GM18508 (cell line): ENCODE results near the gene NR2F6.
"Not testable (repeated sequence)": the region's sequence is repeated elsewhere in the genome, so short reads cannot be mapped to it uniquely, and the experiment has no call there.

Experiments used
- ATAC-seq: cut with Tn5 transposase; IDR thresholded peaks from one replicate; pipeline ENCODE4 v1.9.1; 2021; ENCODE audit warnings: moderate number of reproducible peaks; ENCODE audit not compliant: insufficient read depth, unreplicated experiment

NR2F6 gene

DNA sequence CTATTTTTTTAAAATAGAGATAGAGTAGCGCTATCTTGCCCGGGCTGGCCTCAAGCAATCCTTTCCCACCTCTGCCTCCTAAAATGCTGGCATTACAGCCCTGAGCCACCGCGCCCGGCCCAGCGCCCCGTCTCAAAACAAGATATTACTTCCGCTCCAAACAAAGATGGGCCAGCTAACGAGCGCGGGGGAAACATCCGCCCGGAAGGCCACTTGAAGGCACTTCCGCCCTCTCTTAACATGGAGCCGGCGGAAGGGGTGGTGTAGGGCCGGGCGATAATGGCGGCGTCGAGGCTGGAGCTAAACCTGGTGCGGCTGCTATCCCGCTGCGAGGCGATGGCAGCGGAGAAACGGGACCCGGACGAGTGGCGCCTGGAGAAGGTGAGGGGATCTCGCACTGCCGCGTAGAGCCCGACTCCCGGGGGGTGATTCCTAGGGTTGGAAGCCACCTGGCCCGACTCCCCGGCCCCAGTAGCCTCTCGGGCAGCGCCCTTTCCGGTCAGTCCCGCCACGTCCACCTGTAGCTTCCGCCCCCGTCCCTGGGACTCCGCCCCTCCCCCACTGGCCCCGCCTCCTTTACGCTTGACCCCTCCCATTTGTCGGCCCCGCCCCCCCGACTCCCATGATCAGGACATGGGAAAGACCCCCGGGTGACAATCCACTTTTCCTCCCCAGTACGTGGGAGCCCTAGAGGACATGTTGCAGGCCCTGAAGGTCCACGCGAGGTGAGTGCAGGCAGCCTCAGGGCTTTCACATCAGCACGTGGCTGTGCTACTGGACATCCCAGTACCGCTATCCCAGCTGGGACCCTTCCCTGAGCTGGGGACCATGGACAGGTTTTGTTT lies 30.4 kb downstream of the NR2F6 start, which contains the start of gene USE1:
Gene USE1 (plus strand): TSS at position 231 of the 845 bp plus-strand sequence. CDS start 49 bp downstream, at position 280.
- ATAC-seq, result no peak

DNA sequence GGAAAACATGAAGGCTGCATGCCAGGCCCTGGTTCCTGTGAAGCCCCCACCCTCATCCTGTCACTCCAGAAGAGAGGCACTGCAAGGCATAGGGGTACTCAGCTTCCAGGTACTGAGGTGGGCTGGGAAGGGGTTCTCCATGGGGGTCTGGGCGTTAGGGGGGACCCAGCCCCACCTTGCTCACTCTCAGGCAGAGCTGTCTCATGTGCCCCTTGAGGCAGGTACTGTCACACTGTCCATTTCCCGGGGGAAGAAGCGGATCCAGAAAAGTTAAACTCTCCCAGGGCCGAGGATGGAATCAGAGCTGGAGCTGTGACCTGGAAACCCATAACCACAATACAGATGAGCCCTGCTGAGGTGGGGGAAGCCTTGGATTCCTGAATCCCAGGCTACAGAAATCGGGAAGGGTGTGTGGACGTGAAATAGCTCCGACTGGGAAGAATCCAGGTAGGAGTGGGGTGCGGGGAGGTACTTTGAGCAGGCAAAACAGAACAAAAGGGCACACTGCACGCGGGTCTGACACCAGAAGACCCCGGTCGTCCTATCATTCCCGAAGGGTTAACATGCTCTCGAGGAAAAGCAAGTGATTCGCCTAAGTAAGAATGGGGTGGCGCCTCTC lies 31.1 kb downstream of the NR2F6 start:
- no peak for ATAC-seq

DNA sequence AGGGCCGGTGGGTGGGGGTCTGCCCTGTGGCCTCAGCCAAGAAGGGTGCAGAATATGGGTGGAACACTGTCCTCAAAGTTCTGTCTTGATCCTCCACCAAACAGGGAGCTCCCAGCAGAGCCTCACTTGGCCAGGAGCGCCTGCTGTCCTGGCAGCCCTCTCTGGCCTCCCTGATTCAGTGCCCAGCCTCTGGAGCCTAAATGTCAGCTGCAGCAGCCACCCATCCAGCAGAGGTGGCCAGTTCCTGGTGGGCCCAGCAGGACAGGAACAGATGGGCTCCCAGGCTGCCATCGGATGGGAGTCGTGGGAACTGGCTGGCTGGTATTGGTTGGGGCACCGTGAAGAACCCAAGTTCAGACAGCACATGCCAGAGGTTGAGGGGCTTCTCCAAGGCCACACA lies 32.4 kb downstream of the NR2F6 start:
- no peak for ATAC-seq

DNA sequence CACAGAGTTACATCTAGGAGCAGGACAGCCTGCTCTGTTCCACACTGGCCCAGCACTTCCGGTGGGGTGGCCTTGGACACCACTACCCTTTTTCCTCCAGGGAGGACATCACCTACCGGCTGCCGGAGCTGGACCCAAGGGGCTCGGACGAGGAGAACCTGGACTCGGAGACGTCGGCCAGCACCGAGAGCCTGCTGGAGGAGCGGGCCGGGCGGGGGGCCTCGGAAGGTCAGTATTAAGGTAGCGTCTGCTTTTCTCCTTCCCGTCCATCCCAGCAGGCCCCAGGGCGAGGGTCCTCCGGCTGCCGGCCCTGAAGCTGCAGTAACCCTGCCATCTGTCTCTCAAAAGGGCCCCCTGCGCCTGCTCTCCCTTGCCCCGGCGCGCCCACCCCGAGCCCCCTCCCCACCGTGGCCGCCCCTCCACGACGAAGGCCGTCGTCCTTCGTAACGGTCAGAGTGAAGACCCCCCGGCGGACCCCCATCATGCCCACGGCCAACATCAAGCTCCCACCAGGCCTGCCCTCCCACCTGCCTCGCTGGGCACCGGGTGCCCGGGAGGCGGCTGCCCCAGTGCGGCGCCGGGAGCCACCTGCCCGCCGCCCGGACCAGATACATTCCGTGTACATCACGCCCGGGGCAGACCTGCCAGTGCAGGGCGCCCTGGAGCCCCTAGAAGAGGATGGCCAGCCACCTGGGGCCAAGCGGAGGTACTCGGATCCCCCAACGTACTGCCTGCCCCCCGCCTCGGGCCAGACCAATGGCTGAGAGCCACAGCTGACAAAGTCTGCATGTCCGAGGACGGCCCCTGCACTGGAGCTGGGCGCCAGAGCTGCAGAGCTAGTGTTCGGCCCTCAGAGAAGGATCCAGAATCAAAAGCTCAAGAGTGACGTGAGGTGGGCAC lies 33.9 kb downstream of the NR2F6 start:
- no peak for ATAC-seq

DNA sequence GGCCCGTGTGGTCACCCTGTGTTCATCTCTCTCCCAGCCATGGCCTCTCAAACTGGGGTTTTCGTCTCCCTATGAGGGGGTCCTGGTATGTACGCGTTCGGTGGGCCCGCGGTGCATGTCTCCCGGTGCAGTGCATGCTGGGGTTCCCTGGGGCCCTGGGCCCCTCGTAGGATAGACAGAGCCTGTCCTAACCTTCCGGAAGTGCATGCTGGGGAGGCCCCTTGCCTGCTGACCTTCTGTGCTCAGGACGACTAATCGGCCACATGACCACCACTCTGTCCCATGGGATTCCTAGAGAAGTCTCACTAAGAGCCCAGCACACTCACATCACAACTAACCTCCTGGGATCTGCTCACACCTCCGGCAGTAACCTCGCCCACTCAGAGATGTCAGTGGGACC lies 35.4 kb downstream of the NR2F6 start:
- no peak for ATAC-seq

DNA sequence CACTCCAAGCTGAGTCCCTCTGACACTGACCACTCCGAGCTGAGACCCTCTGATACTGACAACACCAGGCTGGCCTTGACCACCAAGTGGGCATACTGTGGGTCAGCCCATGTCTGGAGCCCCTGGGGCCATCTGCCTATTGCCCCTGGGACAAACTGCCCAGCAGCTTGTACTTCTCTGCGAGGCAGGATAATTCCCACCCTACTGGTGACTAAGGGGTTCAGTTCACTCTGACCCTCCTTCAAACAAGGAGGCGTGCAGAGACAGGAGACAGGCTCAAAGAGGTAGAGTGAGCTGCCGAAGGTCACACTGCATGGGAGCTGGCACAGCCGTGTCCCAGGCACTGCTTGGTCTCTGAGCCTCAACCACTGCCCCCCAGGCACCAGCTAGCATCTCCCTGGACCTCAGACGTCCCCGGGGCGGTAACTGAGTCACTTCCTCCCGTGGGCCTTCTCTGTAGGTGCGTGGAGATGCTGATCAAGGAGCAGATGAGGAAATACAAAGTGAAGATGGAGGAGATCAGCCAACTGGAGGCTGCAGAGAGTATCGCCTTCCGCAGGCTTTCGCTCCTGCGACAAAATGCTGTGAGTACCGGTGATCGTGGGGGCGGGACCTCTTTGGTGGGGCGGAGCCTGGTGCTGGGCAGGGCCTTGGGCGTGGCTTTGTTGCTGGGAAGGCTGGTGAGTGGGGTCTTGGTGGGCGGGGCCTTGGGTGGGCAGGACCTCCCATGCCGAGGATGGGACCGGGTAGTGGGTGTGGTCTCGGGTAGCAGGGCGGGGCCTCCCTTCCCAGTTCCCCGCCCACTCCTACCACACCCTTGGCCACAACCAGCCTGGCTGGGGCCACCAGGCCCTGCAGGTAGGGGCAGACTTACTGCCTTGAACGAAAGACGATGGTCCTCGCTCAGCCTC lies 36.3 kb downstream of the NR2F6 start:
- no peak for ATAC-seq

DNA sequence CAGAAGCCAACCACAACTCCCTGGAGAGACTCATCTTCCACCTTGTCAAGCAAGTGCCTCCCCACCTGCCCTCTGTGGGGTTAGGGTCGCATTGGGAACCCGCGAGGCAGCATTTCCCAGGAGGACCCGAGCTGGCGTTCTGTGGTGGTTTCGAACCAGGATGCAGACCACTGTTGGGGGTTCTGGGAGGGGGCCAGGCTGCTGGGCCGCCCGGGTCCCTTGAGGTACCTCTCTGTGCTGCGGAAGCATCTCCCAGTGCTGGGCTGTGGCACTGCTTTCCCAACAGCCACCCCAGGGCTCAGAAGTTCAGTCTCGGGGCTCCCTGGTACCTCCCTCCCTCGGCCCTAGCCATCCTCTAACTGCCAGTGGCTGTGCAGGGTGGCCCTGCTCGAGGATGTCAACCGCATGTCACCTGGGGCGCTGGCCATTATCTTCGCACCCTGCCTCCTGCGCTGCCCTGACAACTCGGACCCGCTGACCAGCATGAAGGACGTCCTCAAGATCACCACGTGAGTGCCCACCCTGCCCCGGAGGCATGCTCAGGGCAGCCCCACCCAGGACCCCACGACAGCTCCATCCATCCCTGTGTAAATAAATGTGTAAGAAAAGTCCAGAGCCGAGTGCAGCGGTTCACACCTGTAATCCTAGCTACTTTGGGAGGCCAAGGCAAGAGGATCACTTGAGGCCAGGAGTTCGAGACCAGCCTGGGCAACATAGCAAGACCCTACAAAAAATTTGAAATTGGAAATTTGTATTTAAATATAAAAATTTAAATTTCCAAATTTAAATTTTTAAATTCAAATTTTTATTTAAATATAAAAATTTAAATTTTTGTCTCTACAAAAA lies 38.8 kb downstream of the NR2F6 start:
- ATAC-seq, result no peak

DNA sequence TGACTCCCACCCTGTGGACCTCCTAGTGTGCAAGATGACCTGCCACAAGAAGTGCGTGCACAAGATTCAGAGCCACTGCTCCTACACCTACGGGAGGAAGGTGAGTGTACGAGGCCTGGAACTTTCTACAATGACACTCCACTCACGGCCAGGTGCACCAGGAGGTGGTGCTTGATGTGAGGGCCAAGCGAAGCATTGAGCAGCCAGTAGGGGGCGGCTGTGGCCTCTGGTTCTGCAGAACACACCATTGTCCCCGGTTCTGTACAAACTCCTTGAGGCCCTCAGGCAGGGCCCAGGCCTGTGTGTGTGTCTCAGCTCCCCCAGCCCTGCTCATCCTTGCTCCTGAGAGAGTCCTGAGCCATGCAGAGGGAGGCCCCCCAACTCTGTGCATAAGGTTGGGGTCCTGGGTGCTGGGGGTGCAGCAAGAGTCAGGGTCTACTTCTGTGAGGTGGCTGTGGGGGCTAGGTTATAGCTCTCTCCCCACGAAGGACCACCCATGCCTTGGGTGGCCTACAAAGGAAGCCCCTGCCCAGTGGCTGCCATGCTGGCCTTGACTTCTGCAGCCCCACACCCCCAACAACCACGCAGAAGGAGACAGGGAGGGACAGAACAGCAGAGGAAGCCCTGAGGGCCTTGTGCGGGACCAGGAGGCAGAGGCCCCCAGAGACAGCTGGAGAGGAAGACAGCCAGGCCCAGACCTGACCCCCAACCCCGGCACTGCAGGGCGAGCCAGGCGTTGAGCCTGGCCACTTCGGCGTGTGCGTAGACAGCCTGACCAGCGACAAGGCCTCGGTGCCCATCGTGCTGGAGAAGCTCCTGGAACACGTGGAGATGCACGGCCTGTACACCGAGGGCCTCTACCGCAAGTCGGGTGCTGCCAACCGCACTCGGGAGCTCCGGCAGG lies 40.2 kb downstream of the NR2F6 start:
- no peak for ATAC-seq

DNA sequence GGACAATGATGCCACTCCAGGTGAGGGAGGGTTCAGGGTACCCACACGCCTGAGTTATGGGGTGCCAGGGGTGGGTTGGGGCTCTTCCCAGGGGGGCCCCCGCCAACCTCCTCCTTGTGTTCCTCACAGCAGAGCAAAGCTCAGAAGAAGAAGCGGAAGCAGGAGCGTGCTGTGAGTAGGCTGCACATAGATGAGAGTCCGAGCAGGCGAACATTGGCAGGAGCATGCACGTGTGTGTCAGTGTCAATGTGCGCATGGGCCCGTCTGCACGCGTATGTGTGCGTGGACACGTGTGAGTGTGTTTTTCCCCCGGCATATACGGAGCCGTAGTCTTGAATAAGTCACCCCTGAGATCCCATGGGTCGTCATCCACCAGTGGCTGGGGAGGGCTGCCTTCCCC lies 43.0 kb downstream of the NR2F6 start:
- no peak for ATAC-seq

DNA sequence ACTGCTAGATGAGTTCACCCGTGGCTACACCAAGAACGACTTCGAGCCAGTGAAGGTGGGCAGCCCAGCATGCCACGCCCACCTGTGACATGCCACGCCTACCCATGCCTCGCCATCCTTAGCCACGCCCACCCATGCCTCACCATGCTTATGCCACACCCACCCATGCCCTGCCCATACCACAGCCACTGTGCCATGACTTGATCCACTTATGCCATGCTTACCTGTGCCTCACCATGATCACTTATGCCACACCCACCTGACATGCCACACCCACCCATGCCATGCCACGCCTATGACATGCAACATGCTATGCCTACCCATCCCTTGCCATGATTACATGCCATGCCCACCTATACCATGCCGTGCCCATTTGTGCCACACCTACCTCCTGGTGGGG lies 43.5 kb downstream of the NR2F6 start:
- ATAC-seq, result no peak

DNA sequence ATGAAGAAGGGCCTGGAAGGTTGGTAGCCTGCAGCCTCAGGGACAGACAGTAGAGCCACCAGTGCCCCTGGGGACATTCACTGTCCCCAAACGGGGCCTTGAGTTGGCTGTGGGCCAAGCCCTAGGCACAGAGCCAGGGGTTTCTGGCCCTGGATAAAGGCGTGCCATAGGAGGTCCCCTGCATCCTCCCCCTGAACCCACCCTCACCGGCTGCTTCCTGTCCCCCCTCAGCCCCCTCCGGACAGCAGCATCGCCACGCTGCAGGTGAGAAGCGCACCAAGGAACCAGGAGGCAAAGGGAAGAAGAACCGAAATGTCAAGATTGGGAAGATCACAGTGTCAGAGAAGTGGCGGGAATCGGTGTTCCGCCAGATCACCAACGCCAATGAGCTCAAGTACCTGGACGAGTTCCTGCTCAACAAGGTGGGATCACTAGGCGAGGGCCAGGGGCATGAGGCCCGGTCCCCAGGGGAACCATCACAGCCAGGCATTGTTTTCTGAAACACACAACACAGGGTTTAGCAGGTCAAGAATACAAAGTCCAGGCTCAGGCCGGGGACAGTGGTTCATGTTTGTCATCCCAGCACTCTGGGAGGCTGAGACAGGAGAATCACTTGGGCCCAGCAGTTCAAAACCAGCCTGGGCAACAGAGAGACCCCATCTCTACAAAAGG lies 45.2 kb downstream of the NR2F6 start:
- no peak for ATAC-seq

DNA sequence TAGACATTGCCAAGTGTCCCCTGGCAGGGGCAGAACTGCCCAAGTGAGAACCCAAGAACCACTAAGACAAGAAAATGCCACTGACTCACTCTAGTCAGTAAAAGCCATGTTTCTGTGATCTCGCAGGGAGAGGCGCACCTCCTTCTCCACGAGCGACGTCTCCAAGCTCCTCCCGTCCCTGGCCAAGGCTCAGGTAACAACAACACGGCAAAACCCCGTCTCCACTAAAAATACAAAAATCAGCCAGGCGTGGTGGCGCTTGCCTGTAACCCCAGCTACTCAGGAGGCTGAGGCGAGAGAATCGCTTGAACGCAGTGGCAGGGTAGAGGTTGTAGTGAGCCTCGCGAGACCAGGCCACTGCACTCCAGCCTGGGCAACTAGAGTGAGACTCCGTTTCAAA lies 48.1 kb downstream of the NR2F6 start:
- ATAC-seq, result no peak

DNA sequence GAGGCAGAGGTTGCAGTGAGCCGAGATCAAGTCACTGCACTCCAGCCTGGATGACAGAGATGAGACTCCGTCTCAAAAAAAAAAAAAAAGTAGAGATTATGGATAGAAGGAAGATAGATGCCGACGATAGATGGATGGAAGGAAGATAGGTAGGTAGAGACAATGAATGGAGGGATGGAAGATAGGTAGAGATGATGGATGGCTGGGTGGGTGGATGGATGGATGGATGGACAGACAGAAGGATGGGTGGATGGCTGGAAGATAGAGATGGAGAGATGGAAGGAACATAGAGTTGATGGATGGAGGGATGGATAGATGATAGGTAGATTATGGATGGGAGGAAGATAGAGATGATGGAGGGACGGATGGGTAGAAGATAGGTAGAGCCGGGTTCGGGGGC lies 49.1 kb downstream of the NR2F6 start:
- no peak for ATAC-seq

DNA sequence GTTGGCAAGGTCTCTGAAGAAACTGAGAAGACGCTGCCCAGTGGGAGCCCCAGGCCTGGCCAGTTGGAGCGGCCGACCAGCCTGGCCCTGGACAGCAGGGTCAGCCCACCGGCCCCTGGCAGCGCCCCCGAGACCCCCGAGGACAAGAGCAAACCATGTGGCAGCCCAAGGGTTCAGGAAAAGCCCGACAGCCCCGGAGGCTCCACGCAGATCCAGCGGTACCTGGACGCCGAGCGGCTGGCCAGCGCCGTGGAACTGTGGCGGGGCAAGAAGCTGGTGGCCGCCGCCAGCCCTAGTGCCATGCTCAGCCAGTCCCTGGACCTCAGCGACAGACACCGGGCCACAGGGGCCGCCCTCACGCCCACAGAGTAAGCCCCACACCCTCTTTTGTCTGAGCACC lies 50.6 kb downstream of the NR2F6 start:
- ATAC-seq, result no peak

DNA sequence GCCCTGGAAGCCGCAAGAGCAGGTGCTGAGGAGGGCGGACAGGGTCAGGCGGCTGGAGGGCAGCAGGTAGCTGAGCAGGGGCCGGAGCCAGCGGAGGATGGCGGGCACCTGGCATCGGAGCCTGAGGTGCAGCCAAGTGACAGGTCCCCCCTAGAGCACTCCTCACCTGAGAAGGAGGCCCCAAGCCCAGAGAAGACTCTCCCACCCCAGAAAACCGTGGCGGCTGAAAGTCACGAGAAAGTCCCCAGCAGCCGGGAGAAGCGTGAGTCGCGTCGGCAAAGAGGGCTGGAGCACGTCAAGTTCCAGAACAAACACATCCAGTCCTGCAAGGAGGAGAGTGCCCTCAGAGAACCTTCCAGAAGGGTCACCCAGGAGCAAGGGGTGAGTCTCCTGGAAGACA lies 51.1 kb downstream of the NR2F6 start:
- no peak for ATAC-seq

DNA sequence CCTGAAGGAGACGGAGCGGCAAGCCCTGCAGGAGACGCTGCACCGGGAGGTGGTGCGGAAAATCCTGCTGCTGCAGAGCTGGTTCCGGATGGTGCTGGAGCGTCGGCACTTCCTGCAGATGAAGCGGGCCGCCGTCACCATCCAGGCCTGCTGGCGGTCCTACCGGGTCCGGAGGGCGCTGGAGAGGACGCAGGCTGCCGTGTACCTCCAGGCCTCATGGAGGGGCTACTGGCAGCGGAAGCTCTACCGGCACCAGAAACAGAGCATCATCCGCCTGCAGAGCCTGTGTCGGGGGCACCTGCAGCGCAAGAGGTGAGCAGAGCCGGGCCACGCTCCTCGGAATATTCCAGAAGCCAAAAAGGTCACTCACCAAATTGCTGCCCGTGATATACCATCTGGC lies 53.0 kb downstream of the NR2F6 start:
- no peak for ATAC-seq

DNA sequence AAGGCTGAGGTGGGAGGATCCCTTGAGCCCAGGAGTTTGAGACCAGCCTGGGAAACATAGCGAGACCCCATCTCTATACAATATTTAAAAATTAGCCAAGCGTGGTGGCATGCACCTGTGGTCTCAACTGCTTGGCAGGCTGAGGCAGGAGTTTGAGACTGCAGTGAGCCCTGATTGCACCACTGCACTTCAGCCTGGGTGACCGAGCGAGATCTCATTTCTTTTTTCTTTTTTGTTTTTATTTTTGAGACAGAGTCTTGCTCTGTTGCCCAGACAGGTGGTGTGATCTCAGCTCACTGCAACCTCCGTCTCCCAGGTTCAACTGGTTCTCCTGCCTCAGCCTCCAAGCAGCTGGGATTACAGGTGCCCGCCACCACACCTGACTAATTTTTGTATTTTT lies 54.0 kb downstream of the NR2F6 start:
- ATAC-seq, result not testable (repeated sequence)
